ENCODE measurements around the gene SNX11. TPM values are rescaled to one million over a fixed set of nuclear protein-coding genes. Genes with fewer than 3 reads are reported as not detected.
A peak's percentile ranks its signal among the peaks of the same experiment; 100 is the strongest.

SNX11 gene
- total RNA-seq, 2 donors from 2014 or later: 15.2 to 16.0 TPM

GRCh38 chr17:48149787-48150463, 42.4 kb downstream of the SNX11 start:
- Histone ChIP-seq H3K4me3 (no peak overlapping the region), H3K4me1 (replicated peaks) (no peaks in the 10 kb centered on the region), H3K27me3 (replicated peaks; ENCODE audit: insufficient read depth) (peaks cover 2% of the 10 kb centered on the region), H3K9me3 (no peaks in the 10 kb centered on the region), H3K27ac (no peak overlapping the region), H3K36me3 (no peaks in the 10 kb centered on the region)
- WGBS: 68% methylated on average over 4 of the region's 4 CpGs
- TF ChIP-seq POLR2A (IDR thresholded peaks at IDR 0.05) (no peak), POLR2AphosphoS5 (IDR thresholded peaks at IDR 0.05) (no peak), CTCF (IDR thresholded peaks at IDR 0.05) (no peak)
- no peak for DNase-seq (ENCODE audit: low spot score)
- intact Hi-C loops (cut with DNase I): no loop called here

- TF ChIP-seq POLR2AphosphoS5 (IDR thresholded peaks at IDR 0.05) (no peak), CTCF (IDR thresholded peaks at IDR 0.05) (no peak), POLR2A (IDR thresholded peaks at IDR 0.05) (no peak)
- no peak for DNase-seq (ENCODE audit: low spot score)
- no peaks in the 10 kb centered on the region for H3K4me1 ChIP-seq (replicated peaks)
- peaks cover 2% of the 10 kb centered on the region for H3K27me3 ChIP-seq (replicated peaks; ENCODE audit: insufficient read depth)
- H3K36me3 ChIP-seq: no peaks in the 10 kb centered on the region
- no peak overlapping the region for H3K4me3 ChIP-seq
- H3K9me3 ChIP-seq: no peaks in the 10 kb centered on the region
- 45% methylated on average over 11 of the region's 11 CpGs for WGBS
- H3K27ac ChIP-seq: no peak overlapping the region
- intact Hi-C loops (cut with DNase I): no loop called here
Measured at GRCh38 chr17:48150597-48151001, 43.0 kb downstream of the SNX11 start.

GRCh38 chr17:48151220-48151619, 43.7 kb downstream of the SNX11 start:
- Histone ChIP-seq H3K4me1 (replicated peaks) (no peaks in the 10 kb centered on the region), H3K9me3 (no peaks in the 10 kb centered on the region), H3K36me3 (no peaks in the 10 kb centered on the region), H3K4me3 (no peak overlapping the region), H3K27me3 (replicated peaks; ENCODE audit: insufficient read depth) (peaks cover 2% of the 10 kb centered on the region), H3K27ac (no peak overlapping the region)
- no peak for DNase-seq (ENCODE audit: low spot score)
- TF ChIP-seq POLR2A (IDR thresholded peaks at IDR 0.05) (no peak), POLR2AphosphoS5 (IDR thresholded peaks at IDR 0.05) (no peak), CTCF (IDR thresholded peaks at IDR 0.05) (no peak)
- intact Hi-C loops (cut with DNase I): no loop called here
- 51% methylated on average over 3 of the region's 3 CpGs for WGBS

GRCh38 chr17:48152289-48152688, 44.7 kb downstream of the SNX11 start:
- WGBS: 65% methylated on average over 4 of the region's 4 CpGs
- no peaks in the 10 kb centered on the region for H3K36me3 ChIP-seq
- no peak for TF ChIP-seq POLR2AphosphoS5 (IDR thresholded peaks at IDR 0.05)
- TF ChIP-seq CTCF (IDR thresholded peaks at IDR 0.05): no peak
- no peak for TF ChIP-seq POLR2A (IDR thresholded peaks at IDR 0.05)
- no peaks in the 10 kb centered on the region for H3K4me1 ChIP-seq (replicated peaks)
- intact Hi-C loops (cut with DNase I): no loop called here
- H3K27ac ChIP-seq: no peak overlapping the region
- H3K9me3 ChIP-seq: no peaks in the 10 kb centered on the region
- H3K27me3 ChIP-seq (replicated peaks; ENCODE audit: insufficient read depth): peaks cover 2% of the 10 kb centered on the region
- DNase-seq (ENCODE audit: low spot score): no peak
- no peak overlapping the region for H3K4me3 ChIP-seq

GRCh38 chr17:48153691-48154358, 46.3 kb downstream of the SNX11 start:
- Histone ChIP-seq H3K27me3 (replicated peaks; ENCODE audit: insufficient read depth) (peaks cover 2% of the 10 kb centered on the region), H3K27ac (no peak overlapping the region), H3K9me3 (no peaks in the 10 kb centered on the region), H3K4me1 (replicated peaks) (no peaks in the 10 kb centered on the region), H3K36me3 (no peaks in the 10 kb centered on the region), H3K4me3 (no peak overlapping the region)
- DNase-seq (ENCODE audit: low spot score): no peak
- whole genome bisulfite sequencing: 38% methylated on average over 6 of the region's 6 CpGs
- intact Hi-C loops (cut with DNase I): no loop called here
- TF ChIP-seq CTCF (IDR thresholded peaks at IDR 0.05): peak in 1 of 4 experiments; percentile 25
- TF ChIP-seq POLR2A (IDR thresholded peaks at IDR 0.05): no peak
